K562 treated with DMSO at 1 percent for 12 hours (cell line): ENCODE data around the gene SMPD4. TPM values are rescaled to one million over a fixed set of nuclear protein-coding genes. Genes with fewer than 3 reads are reported as not detected.

Experiments used
- total RNA-seq: library from RNA; unstranded; fragments of 300-600 nt; gene quantifications from 2 replicates; pipeline ENCODE4 v1.2.3, GENCODE V29; 2022; ENCODE audit not compliant: insufficient read depth

Gene SMPD4, protein sequence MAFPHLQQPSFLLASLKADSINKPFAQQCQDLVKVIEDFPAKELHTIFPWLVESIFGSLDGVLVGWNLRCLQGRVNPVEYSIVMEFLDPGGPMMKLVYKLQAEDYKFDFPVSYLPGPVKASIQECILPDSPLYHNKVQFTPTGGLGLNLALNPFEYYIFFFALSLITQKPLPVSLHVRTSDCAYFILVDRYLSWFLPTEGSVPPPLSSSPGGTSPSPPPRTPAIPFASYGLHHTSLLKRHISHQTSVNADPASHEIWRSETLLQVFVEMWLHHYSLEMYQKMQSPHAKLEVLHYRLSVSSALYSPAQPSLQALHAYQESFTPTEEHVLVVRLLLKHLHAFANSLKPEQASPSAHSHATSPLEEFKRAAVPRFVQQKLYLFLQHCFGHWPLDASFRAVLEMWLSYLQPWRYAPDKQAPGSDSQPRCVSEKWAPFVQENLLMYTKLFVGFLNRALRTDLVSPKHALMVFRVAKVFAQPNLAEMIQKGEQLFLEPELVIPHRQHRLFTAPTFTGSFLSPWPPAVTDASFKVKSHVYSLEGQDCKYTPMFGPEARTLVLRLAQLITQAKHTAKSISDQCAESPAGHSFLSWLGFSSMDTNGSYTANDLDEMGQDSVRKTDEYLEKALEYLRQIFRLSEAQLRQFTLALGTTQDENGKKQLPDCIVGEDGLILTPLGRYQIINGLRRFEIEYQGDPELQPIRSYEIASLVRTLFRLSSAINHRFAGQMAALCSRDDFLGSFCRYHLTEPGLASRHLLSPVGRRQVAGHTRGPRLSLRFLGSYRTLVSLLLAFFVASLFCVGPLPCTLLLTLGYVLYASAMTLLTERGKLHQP
- 34.6 and 75.8 TPM in 2 replicates for total RNA-seq

DNA sequence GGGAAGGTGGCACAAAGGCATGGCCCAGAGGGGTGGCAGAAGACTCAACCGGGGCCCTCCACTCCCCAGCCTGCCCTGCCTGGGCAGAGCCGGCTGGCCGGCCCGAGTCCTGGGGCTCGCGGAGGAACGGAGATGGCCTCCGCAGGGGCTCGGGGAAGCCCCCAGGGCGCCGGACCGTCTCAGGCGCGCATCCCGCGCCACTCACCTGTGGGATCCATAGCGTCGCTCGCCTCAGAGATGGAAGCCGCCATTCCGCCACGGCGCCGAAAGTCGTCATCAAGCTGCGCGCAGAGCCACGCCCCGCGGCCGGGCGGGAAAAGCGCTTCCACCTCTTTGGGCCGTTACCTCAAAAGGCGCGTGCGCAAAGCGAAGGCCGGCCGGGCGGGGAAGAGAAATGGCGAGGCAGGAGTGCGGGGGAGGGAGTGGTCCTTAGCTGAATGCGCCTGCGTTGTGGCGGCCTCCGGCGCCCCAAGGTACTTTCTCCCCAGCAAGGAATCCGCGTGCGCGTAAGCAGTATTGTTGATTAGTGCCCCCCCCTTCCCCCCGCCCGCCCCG lies at the start of gene SMPD4:
TSS of gene SMPD4 (minus strand) at position 278 of the 555 bp plus-strand sequence. CDS start 5,010 bp downstream, outside the sequence.

DNA sequence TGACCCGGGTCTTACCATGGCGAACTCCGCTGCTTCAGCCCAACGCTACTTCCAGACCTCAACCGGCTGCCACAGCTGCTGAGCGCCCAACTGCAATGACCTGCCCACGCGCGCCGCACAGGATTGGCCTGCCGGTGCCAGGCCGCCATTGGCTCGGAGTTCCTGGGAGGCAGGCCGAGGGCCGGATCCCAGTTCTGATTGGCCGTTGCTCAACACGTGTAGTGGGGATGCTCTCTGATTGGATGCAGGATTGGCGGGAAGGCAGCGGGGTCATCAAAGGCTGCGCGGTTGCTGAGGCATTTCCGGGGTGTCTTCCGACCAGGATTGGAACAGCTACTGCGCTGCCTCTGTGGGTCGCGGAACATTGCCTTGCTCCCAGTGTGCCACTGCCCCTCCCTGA lies 16.9 kb upstream of the SMPD4 start, which contains the start of gene TUBA3E:
TSS of gene TUBA3E (minus strand) at position 97 of the 400 bp plus-strand sequence. CDS start at position 18, 79 bp downstream.

DNA sequence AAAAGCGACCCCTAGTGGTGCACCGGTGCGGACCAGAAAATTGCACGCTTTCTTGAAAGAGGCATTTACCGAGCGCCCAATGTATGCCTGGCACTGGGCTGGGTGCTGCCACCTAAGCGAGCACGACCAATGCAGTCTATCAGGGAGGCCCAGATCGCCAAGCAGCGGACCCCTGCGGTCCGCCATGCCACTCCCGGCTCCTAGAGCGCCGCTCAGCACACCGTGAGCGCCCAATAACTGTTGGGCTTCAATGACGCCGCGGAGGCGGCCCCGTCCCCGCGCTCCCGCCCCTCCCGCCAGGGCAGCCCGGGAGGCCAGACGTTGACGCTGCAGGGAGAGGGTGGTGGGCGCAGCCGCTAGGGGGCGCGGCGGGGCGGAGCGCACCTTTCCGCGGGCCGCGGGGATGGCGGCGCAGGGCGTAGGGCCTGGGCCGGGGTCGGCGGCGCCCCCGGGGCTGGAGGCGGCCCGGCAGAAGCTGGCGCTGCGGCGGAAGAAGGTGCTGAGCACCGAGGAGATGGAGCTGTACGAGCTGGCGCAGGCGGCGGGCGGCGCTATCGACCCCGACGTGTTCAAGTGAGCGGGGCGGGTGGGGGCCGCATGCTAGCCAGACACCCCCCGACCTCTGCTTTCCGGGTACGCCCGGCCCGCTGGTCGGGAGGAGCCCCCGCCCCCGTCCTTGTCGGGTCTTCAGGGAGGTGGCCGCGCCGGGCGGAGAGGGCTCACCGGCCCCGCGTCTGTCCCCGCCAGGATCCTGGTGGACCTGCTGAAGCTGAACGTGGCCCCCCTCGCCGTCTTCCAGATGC lies 679 bp upstream of the SMPD4 start, which contains the start of gene MZT2B:
TSS of gene MZT2B (plus strand) at position 383 of the 803 bp plus-strand sequence. CDS start at position 404, 21 bp downstream.

DNA sequence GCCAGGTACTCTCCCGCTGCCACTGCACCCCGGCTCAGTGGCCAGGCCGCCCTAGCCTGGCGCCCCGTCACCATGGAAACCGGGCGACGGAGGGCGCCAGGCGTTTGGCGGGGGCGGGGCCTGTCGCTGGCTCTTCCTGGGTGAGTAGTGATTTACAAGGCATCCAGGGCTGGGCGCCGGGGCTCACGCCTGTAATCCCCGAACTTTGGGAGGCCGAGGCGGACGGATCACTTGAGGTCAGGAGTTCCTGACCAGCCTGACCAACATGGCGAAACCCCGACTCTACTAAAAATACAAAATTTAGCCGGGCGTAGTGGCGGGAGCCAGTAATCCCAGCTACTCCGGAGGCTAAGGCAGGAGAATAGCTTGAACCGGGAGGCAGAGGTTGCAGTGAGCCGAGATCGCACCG lies 36.4 kb downstream of the SMPD4 start, which contains the start of gene CCDC74B:
TSS of gene CCDC74B (minus strand) at position 107 of the 409 bp plus-strand sequence. CDS start 116 bp downstream, outside the sequence.

DNA sequence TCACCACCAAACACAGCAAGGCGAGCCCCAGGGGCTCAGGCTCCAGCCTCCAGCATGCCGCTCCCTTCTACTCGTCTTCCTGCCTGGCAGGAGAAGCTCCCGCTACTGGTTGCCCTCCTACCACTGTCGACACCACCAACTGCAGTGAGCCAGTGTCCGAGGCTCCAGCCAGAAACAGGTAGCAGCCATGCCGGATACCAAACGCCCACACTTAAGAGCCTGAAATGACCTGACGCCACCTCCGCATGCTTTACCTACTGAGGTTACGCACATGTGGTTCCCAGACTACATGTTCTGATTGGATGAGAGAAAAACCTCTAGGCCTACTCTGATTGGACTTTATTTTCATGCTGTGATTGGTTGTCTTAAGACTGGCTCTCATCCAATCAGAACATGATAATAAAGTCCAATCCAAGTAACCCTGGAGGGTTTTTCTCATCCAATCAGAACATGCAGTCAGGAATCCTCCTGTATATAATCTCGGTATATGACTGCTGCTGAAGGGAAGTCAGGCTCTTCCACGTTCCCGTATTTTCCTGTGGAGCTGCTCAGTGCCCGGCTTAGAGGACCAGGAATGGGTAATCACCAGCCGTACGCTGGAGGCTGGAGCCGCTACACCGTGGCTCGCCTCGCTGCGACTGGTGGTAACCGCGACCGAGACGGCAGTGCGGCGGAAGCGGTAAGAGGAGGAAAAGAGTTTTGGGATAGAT lies 52.1 kb downstream of the SMPD4 start, which contains the start of gene POTEF:
TSS of gene POTEF (minus strand) at position 103 of the 710 bp plus-strand sequence. CDS start 8,707 bp downstream, outside the sequence.

Other genes starting within 250 kb of the SMPD4 start
- not detected in 2 replicates for gene RAB6C, start 201.9 kb downstream of the SMPD4 start, total RNA-seq
- gene POTEF, start 52.4 kb downstream of the SMPD4 start, total RNA-seq, result not detected in 2 replicates
- 0.23 and 5.7 TPM in 2 replicates for gene CCDC74B, start 36.5 kb downstream of the SMPD4 start, total RNA-seq
- 336 and 573 TPM in 2 replicates for gene MZT2B, start 660 bp upstream of the SMPD4 start, total RNA-seq
- not detected in 2 replicates for gene TUBA3E, start 16.8 kb upstream of the SMPD4 start, total RNA-seq
- gene IMP4, start 161.3 kb upstream of the SMPD4 start, total RNA-seq, result 62.1 and 77.8 TPM in 2 replicates
- gene PTPN18, start 174.5 kb upstream of the SMPD4 start, total RNA-seq, result 25.3 and 46.4 TPM in 2 replicates